BLaER1 treated with 17β-estradiol and CSF1 and Interleukin-3, amounts not matched to agents 10 nM and 100 nM (cell line): ENCODE results near the gene OTUD1.

ENCODE experiments used
- H3K27ac ChIP-seq, 11 experiments: shearing (Covaris generic); formaldehyde crosslinking; 2 replicates each; pipeline ENCODE4 v1.8.1; 2022
- H3K27me3 ChIP-seq, 11 experiments: shearing (Covaris generic); formaldehyde crosslinking; 2 replicates each; pipeline ENCODE4 v1.8.1; 2022
- H3K36me3 ChIP-seq, 11 experiments: shearing (Covaris generic); formaldehyde crosslinking; 2 replicates each; pipeline ENCODE4 v1.8.1; 2022
- H3K4me1 ChIP-seq, 10 experiments: shearing (Covaris generic); formaldehyde crosslinking; 2 replicates each; pipeline ENCODE4 v1.8.1; 2022
- H3K4me2 ChIP-seq, 11 experiments: shearing (Covaris generic); formaldehyde crosslinking; 2 replicates each; pipeline ENCODE4 v1.8.1; 2022
- H3K4me3 ChIP-seq, 10 experiments: shearing (Covaris generic); formaldehyde crosslinking; 2 replicates each; pipeline ENCODE4 v1.8.1; 2022
- H3K9ac ChIP-seq, 11 experiments: shearing (Covaris generic); formaldehyde crosslinking; 2 replicates each; pipeline ENCODE4 v1.8.1; 2022
- H3K9me3 ChIP-seq, 11 experiments: shearing (Covaris generic); formaldehyde crosslinking; replicated peaks in 1 of 11; 2 replicates each; pipeline ENCODE4 v1.8.1; 2022
- H4K20me1 ChIP-seq, 11 experiments: shearing (Covaris generic); formaldehyde crosslinking; 2 replicates each; pipeline ENCODE4 v1.8.1; 2022
- Cebpa-rat ChIP-seq, 11 experiments: shearing (Covaris generic); IDR thresholded peaks; 2 replicates each; pipeline ENCODE4 v1.8.1; 2022

The OTUD1 gene

GRCh38 chr10:23436983-23437382 lies 1.9 kb upstream of the OTUD1 start:
- Histone ChIP-seq H3K4me2 (peak overlapping the region in 4 of 11 experiments; percentile 68 to 89 (median 76); a peak in 8 of 22 replicates), H3K4me1 (peaks cover 13 to 59% (median 19%) of the 10 kb centered on the region in 10 experiments), H3K9me3 (no peaks in the 10 kb centered on the region), H3K36me3 (peaks cover 0 to 19% (median 0%) of the 10 kb centered on the region in 11 experiments; a peak in 6 of 22 replicates), H3K27ac (peak overlapping the region in 4 of 11 experiments; percentile 12 to 100 (median 66); a peak in 5 of 22 replicates), H3K27me3 (peaks cover 0 to 24% (median 22%) of the 10 kb centered on the region in 11 experiments; a peak in 15 of 22 replicates), H3K9ac (peak overlapping the region in 1 of 11 experiments; percentile 22; a peak in 1 of 22 replicates), H4K20me1 (peaks cover 0 to 27% (median 23%) of the 10 kb centered on the region in 11 experiments; a peak in 14 of 22 replicates), H3K4me3 (no peak overlapping the region)
- no peak for TF ChIP-seq Cebpa-rat (IDR thresholded peaks at IDR 0.05)

DNA sequence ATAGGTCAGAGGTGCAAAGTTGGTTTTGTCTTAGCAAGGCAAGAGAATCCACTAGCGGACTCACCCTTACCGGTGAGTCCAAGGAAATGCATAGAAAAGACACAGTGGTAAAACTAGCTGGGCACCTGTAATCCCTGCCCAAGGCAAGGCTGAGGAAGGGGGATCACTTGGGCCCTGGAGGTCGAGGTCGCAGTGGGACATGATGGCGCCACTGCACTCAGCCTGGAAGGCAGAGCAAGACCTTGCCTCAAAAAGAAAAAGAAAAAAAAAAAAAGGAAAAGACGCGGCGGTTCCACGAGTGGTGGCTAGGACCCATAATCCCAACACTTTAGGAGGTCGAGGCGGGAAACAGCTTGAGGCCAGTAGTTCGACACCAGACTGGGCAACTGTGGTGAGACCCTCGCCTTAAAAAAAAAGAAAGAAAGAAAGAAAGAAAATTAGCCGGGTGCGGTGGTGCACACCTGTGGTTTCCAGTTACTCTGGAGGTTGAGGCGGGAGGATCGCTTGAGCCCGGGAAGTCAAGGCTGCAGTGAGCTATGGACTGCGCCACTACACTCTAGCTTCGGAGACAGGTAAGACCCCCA lies 820 bp upstream of the OTUD1 start:
- no peaks in the 10 kb centered on the region for H3K9me3 ChIP-seq
- peak overlapping the region; percentile 68 to 90 (median 83) for H3K4me2 ChIP-seq

GRCh38 chr10:23439452-23439960 lies 631 bp downstream of the OTUD1 start:
- Histone ChIP-seq H3K4me1 (peaks cover 33 to 54% (median 43%) of the 10 kb centered on the region in 10 experiments), H3K27me3 (peaks cover 0 to 28% (median 22%) of the 10 kb centered on the region in 11 experiments; a peak in 15 of 22 replicates), H3K9me3 (no peaks in the 10 kb centered on the region), H4K20me1 (peaks cover 0 to 51% (median 39%) of the 10 kb centered on the region in 11 experiments; a peak in 16 of 22 replicates), H3K36me3 (peaks cover 1 to 44% (median 19%) of the 10 kb centered on the region in 11 experiments; a peak in 17 of 22 replicates), H3K9ac (peak overlapping the region; percentile 94 to 100 (median 99)), H3K4me3 (peak overlapping the region; percentile 92 to 100 (median 97)), H3K4me2 (peak overlapping the region; percentile 78 to 98 (median 86); a peak in 21 of 22 replicates), H3K27ac (peak overlapping the region; percentile 93 to 100 (median 96))
- no peak for TF ChIP-seq Cebpa-rat (IDR thresholded peaks at IDR 0.05)

More for the DNA sequence above, 820 bp upstream of the OTUD1 start:
- H3K4me1 ChIP-seq, result peaks cover 24 to 51% (median 30%) of the 10 kb centered on the region in 10 experiments
- H3K27ac ChIP-seq, result peak overlapping the region; percentile 93 to 100 (median 96)
- peak overlapping the region; percentile 92 to 100 (median 97) for H3K4me3 ChIP-seq
- no peak for TF ChIP-seq Cebpa-rat (IDR thresholded peaks at IDR 0.05)
- H3K36me3 ChIP-seq, result peaks cover 0 to 30% (median 4%) of the 10 kb centered on the region in 11 experiments; a peak in 11 of 22 replicates
- H3K9ac ChIP-seq, result peak overlapping the region; percentile 94 to 100 (median 99)
- H4K20me1 ChIP-seq, result peaks cover 0 to 37% (median 33%) of the 10 kb centered on the region in 11 experiments; a peak in 16 of 22 replicates
- peaks cover 0 to 28% (median 22%) of the 10 kb centered on the region in 11 experiments; a peak in 15 of 22 replicates for H3K27me3 ChIP-seq

DNA sequence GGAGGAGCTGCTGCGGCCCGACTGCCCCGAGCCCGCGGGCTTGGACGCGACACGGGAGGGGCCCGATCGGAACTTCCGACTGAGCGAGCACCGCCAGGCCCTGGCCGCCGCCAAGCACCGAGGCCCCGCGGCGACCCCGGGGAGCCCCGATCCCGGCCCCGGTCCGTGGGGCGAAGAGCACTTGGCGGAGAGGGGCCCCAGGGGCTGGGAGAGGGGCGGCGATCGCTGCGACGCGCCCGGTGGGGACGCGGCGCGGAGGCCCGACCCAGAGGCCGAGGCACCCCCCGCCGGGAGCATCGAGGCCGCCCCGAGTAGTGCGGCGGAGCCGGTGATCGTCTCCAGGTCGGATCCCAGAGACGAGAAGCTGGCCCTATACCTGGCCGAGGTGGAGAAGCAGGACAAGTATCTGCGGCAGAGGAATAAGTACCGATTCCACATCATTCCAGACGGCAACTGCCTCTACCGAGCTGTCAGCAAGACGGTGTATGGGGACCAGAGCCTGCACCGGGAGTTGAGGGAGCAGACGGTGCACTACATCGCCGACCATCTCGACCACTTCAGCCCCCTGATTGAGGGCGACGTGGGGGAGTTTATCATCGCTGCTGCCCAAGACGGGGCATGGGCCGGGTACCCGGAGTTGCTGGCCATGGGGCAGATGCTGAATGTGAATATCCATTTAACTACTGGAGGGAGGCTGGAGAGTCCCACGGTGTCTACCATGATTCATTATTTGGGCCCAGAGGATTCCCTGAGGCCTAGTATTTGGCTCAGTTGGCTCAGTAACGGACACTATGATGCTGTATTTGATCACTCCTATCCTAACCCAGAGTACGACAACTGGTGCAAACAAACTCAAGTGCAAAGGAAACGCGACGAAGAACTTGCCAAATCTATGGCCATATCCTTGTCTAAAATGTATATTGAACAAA lies 1.4 kb downstream of the OTUD1 start:
- no peaks in the 10 kb centered on the region for H3K9me3 ChIP-seq
- H3K4me1 ChIP-seq, result peaks cover 38 to 61% (median 51%) of the 10 kb centered on the region in 10 experiments
- peak overlapping the region; percentile 93 to 100 (median 96) for H3K27ac ChIP-seq
- peak overlapping the region; percentile 94 to 100 (median 99) for H3K9ac ChIP-seq
- H3K27me3 ChIP-seq, result peaks cover 0 to 28% (median 22%) of the 10 kb centered on the region in 11 experiments; a peak in 15 of 22 replicates
- peaks cover 0 to 58% (median 39%) of the 10 kb centered on the region in 11 experiments; a peak in 16 of 22 replicates for H4K20me1 ChIP-seq
- H3K36me3 ChIP-seq, result peaks cover 6 to 51% (median 25%) of the 10 kb centered on the region in 11 experiments; a peak in 17 of 22 replicates
- H3K4me2 ChIP-seq, result peak overlapping the region; percentile 78 to 98 (median 86)
- H3K4me3 ChIP-seq, result peak overlapping the region; percentile 92 to 100 (median 97)
- TF ChIP-seq Cebpa-rat (IDR thresholded peaks at IDR 0.05), result no peak

- peak overlapping the region; percentile 78 to 98 (median 86) for H3K4me2 ChIP-seq
- peaks cover 0 to 68% (median 39%) of the 10 kb centered on the region in 11 experiments; a peak in 16 of 22 replicates for H4K20me1 ChIP-seq
- peak overlapping the region; percentile 94 to 100 (median 99) for H3K9ac ChIP-seq
- TF ChIP-seq Cebpa-rat (IDR thresholded peaks at IDR 0.05), result no peak
- peaks cover 42 to 66% (median 57%) of the 10 kb centered on the region in 10 experiments for H3K4me1 ChIP-seq
- no peaks in the 10 kb centered on the region for H3K9me3 ChIP-seq
- peaks cover 6 to 59% (median 25%) of the 10 kb centered on the region in 11 experiments; a peak in 17 of 22 replicates for H3K36me3 ChIP-seq
- peaks cover 0 to 28% (median 22%) of the 10 kb centered on the region in 11 experiments; a peak in 15 of 22 replicates for H3K27me3 ChIP-seq
- peak overlapping the region; percentile 92 to 100 (median 97) for H3K4me3 ChIP-seq
- peak overlapping the region; percentile 93 to 100 (median 96) for H3K27ac ChIP-seq
These were observed 2.4 kb downstream of the OTUD1 start for GRCh38 chr10:23441251-23441650.

GRCh38 chr10:23442936-23443335 lies 4.1 kb downstream of the OTUD1 start:
- Histone ChIP-seq H3K4me1 (peaks cover 43 to 74% (median 64%) of the 10 kb centered on the region in 10 experiments), H3K27ac (peak overlapping the region; percentile 13 to 100 (median 96); a peak in 18 of 22 replicates), H3K27me3 (peaks cover 0 to 28% (median 22%) of the 10 kb centered on the region in 11 experiments; a peak in 15 of 22 replicates), H3K9ac (peak overlapping the region; percentile 52 to 100 (median 99); a peak in 21 of 22 replicates), H4K20me1 (peaks cover 0 to 85% (median 39%) of the 10 kb centered on the region in 11 experiments; a peak in 16 of 22 replicates), H3K4me2 (peak overlapping the region; percentile 78 to 98 (median 86)), H3K4me3 (peak overlapping the region; percentile 92 to 100 (median 97)), H3K9me3 (no peaks in the 10 kb centered on the region), H3K36me3 (peaks cover 6 to 73% (median 25%) of the 10 kb centered on the region in 11 experiments; a peak in 17 of 22 replicates)
- TF ChIP-seq Cebpa-rat (IDR thresholded peaks at IDR 0.05), result no peak

DNA sequence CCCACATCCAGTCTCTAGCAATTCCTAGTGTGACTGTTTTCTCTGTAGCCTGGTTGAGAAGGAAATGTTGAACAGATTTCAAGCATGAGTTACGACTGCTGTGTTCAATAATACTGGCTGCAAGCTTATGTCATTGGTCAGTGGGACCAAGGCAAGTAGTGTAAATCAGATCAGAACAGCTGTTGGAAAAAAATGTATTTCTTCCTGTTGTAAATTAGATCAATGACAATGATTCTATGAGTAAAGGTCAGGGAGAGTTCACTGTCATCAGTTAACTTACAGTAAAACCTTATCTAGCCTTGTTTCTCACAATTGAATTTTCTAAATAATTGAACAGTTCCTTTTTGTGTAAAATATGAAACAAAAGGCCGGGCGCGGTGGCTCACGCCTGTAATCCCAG lies 6.7 kb downstream of the OTUD1 start:
- H3K4me1 ChIP-seq, result peaks cover 63 to 94% (median 83%) of the 10 kb centered on the region in 10 experiments
- peaks cover 0 to 10% (median 0%) of the 10 kb centered on the region in 11 experiments; a peak in 3 of 22 replicates for H3K9me3 ChIP-seq
- peak overlapping the region in 2 of 10 experiments; percentile 16 to 95; a peak in 3 of 20 replicates for H3K4me3 ChIP-seq
- H4K20me1 ChIP-seq, result peaks cover 0 to 81% (median 27%) of the 10 kb centered on the region in 11 experiments; a peak in 15 of 22 replicates
- H3K4me2 ChIP-seq, result peak overlapping the region; percentile 28 to 98 (median 85)
- peak overlapping the region in 9 of 11 experiments; percentile 1 to 51 (median 9); a peak in 10 of 22 replicates for H3K27ac ChIP-seq
- peaks cover 6 to 73% (median 25%) of the 10 kb centered on the region in 11 experiments; a peak in 17 of 22 replicates for H3K36me3 ChIP-seq
- no peak for TF ChIP-seq Cebpa-rat (IDR thresholded peaks at IDR 0.05)
- peaks cover 0 to 17% (median 11%) of the 10 kb centered on the region in 11 experiments; a peak in 15 of 22 replicates for H3K27me3 ChIP-seq
- H3K9ac ChIP-seq, result peak overlapping the region in 2 of 11 experiments; percentile 44 to 100; a peak in 3 of 22 replicates
